Activated T-helper 17 cell treated with anti-CD3 and anti-CD28 coated beads, Interleukin-2, amount 50 U/mL, for 72 hours (primary cell): ENCODE data around the gene LOXL3. TPM values are rescaled to one million over a fixed set of nuclear protein-coding genes. Genes with fewer than 3 reads are reported as not detected.

Source experiments
- ATAC-seq: fragments of 150-1000 bp; cut with Tn5 transposase; replicated peaks from 2 replicates; pipeline ENCODE4 v1.10.0; 2021; ENCODE audit warnings: mild to moderate bottlenecking, moderate library complexity
- H3K27ac Mint-ChIP-seq: one replicate; pipeline ENCODE4 v1.8.0; 2022; ENCODE audit warnings: mixed read lengths
- H3K27me3 Mint-ChIP-seq: one replicate; pipeline ENCODE4 v1.8.0; 2022; ENCODE audit warnings: mixed read lengths
- H3K36me3 Mint-ChIP-seq: one replicate; pipeline ENCODE4 v1.8.0; 2022; ENCODE audit warnings: low read depth, mild to moderate bottlenecking, mixed read lengths
- H3K4me1 Mint-ChIP-seq: one replicate; pipeline ENCODE4 v1.8.0; 2022; ENCODE audit warnings: mixed read lengths
- H3K4me3 Mint-ChIP-seq: one replicate; pipeline ENCODE4 v1.8.0; 2022; ENCODE audit warnings: mild to moderate bottlenecking, mixed read lengths
- H3K9me3 Mint-ChIP-seq: one replicate; pipeline ENCODE4 v1.8.0; 2022; ENCODE audit warnings: mixed read lengths
- total RNA-seq, 2 donors: library from RNA; stranded (reverse); gene quantifications; one replicate each; pipeline ENCODE4 v1.2.3, GENCODE V29; 2022

Gene LOXL3
- total RNA-seq, 2 donors from 2014 or later: 2.0 to 4.4 TPM

DNA sequence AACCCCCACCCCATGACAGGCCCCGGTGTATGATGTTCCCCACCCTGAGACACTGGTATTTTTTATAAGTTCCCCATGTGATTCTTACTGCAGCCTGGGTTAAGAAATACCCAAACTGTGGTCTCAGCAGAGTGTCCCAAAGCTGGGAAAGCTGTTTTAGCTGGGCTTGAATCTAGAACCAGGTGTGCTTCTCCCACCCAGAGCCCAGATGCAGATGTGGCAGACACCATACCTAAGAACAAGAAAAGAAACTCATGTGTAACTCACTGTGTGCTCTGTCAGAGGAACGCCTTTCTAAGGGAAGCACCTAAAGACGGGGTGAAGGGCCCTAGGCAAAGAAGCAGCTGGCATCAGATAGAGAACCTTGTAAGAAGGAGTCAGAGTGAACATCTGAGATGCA, 24.7 kb upstream of the LOXL3 start:
- Mint-ChIP-seq H3K4me3 (no peak overlapping the region), H3K27me3 (peaks cover 9% of the 10 kb centered on the region), H3K27ac (no peak overlapping the region), H3K4me1 (peaks cover 20% of the 10 kb centered on the region), H3K9me3 (no peaks in the 10 kb centered on the region), H3K36me3 (no peaks in the 10 kb centered on the region)
- peak; percentile 28 for ATAC-seq

DNA sequence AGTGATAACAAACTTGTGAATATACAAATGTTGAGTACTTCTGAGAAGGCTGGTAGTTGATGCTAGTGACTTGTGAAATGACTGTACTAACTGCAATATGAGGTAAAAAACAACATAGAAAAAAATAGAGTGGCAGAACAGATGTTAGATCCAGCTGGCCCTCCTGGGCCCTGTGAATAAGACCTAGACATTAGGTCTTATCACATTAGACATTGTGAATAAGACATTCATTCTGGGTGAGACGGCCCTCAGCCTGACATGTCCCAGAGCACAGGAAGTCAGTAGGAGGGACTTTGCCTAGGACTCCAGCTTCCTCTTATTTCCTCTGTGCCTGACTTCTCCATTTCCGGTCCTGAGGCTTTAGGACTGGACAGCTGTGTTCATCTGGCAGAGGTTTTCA, 23.7 kb upstream of the LOXL3 start:
- H3K27ac Mint-ChIP-seq: peak overlapping the region; percentile 35
- no peaks in the 10 kb centered on the region for H3K36me3 Mint-ChIP-seq
- peak; percentile 67 for ATAC-seq
- H3K4me1 Mint-ChIP-seq: peaks cover 20% of the 10 kb centered on the region
- peak overlapping the region; percentile 8 for H3K4me3 Mint-ChIP-seq
- peaks cover 9% of the 10 kb centered on the region for H3K27me3 Mint-ChIP-seq
- no peaks in the 10 kb centered on the region for H3K9me3 Mint-ChIP-seq

DNA sequence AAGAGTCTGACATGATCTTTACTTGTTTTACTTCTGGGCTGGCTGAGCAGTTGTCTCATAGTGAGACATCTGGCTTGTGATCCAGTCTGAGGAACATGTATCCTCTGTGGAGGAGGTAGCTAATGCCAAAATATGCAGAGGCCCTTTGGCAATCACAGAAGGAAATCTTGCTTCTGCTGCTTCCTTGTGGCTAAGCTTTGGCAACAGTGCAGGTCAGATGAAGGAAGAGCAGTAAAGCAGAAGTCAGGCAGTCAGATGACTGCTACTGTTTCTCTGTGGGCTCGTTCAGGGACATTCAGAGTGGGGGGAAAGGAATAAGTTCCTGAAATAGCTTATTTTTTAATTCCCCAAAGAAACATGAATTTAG, 23.1 kb upstream of the LOXL3 start:
- H3K27me3 Mint-ChIP-seq: peaks cover 9% of the 10 kb centered on the region
- H3K4me1 Mint-ChIP-seq: peaks cover 20% of the 10 kb centered on the region
- H3K9me3 Mint-ChIP-seq: no peaks in the 10 kb centered on the region
- no peak overlapping the region for H3K27ac Mint-ChIP-seq
- ATAC-seq: no peak
- H3K4me3 Mint-ChIP-seq: no peak overlapping the region
- H3K36me3 Mint-ChIP-seq: no peaks in the 10 kb centered on the region

DNA sequence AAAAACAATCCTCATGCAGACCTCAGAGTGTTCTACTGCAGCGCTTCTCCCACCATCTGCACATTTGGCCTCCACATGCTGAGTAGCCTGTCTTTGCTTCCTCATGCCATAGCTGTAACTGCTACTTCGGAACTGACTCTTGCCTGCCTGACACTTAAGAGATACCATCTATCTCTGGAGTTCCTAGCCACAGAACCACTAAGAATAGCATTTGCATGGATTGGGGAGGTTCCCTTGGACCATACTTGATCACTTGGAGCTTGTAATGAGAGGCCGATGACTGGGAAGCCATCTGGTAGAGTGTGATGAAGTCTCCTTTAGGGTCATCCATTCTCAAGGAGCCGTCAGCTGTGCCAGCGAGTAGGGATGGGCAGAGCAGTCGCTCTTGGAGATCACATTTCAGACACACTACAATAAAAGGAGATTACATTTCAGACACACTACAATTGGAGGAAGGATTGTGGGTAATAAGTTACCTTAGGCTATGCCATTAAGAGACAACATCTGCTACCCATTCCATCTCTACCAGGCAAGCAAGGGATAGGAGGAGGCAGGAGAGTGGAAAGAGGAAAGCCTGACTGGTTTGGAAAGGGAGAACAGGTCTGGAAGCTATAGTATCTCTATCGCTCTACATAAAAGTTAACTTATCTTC, 22.6 kb upstream of the LOXL3 start:
- H3K36me3 Mint-ChIP-seq: no peaks in the 10 kb centered on the region
- no peaks in the 10 kb centered on the region for H3K9me3 Mint-ChIP-seq
- ATAC-seq: no peak
- H3K27ac Mint-ChIP-seq: no peak overlapping the region
- peaks cover 20% of the 10 kb centered on the region for H3K4me1 Mint-ChIP-seq
- H3K4me3 Mint-ChIP-seq: no peak overlapping the region
- peaks cover 7% of the 10 kb centered on the region for H3K27me3 Mint-ChIP-seq

DNA sequence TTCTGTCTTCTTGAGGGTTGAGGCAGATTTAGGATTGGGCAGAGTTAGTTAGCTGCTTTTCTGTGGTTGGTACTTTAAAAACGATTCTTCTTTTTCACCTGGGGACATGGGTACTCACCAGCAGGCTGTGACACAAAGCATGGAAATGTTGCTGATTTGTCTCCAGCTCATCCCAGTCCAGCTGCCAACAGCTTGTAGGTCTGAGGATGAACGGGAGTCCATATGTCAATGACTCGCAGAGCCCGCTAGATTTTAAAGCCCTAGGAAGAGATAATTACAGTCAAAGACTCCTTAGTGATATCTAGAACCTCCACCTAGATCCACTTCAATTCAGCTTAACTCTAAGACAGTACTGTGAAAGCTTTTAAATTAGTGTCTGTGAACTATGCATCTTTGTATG, 21.6 kb upstream of the LOXL3 start:
- Mint-ChIP-seq H3K36me3 (no peaks in the 10 kb centered on the region), H3K9me3 (no peaks in the 10 kb centered on the region), H3K27me3 (peaks cover 6% of the 10 kb centered on the region), H3K4me1 (peaks cover 20% of the 10 kb centered on the region), H3K27ac (no peak overlapping the region), H3K4me3 (no peak overlapping the region)
- ATAC-seq: no peak

DNA sequence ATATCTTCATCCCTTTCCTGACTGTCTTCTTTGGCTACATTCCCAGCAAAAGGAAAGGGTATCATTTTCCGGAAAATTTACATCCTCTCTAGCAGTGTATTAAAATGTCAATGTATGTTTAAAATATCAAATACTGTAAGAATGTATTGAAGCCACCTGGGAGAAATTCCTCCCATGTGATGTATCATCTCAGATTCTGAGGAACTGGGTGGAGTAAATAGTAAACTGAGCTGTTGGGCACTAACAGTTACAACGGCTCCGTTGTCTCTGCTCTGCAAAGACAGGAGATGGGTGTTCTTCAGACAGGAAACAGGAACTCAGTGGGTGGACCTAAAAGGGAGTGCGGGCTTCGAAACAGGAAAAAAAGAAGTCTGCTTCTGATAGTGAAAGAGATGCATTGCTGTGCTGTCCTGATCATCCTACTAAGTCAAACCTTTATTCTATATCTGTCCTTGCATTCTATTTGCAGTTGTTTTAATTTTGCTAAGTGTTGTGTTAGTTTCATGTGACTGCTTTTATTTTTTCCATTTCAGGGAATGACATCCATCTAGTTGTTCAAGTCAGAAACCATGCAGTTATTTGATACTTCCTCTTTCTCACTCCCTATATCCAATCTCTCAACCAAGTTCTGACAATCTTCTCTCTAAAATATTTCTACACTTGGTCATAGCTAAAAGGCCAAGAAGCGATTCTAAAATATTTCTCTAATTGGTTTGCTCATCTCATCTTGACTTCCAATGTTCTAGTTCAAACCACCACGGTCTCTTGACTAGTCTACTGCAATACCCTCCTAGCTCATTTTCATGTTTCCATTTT, 20.2 kb upstream of the LOXL3 start:
- Mint-ChIP-seq H3K4me1 (peaks cover 20% of the 10 kb centered on the region), H3K4me3 (peak overlapping the region; percentile 71), H3K27me3 (peaks cover 3% of the 10 kb centered on the region), H3K27ac (peak overlapping the region; percentile 80), H3K9me3 (no peaks in the 10 kb centered on the region), H3K36me3 (no peaks in the 10 kb centered on the region)
- peak; percentile 63 for ATAC-seq

DNA sequence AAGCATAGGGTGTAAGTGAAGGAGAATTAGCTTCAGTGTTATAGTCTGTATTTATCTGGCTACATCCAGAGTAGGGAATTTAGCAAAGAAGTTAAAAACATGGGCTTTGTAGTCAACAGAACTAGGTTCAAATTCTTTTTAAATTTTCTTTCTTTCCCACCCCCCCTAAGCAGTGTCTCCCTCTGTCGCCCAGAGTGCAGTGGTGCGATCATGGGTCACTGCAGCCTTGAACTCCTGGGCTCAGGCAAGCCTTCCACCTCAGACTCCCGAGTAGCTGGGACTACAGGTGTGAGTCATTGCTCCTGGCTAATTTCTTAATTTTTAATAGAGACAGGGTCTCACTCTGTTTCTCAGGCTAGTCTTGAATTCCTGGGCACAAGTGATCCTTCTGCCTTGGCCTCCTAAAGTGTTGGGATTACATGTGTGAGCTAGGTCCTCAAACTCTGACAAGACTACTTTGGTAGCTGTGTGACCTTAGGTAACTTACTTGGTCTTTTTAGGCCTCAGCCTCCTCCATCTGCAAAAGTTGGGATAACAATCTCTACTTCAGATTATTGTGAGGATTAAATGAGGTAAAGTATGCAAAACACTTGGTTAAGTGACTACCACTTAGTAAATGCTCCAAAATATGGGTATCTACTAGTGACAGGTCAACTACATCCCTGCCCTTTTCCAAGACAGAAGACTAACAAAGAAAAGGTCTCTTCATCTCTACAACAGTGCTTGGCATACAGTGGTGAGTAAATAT, 18.6 kb upstream of the LOXL3 start:
- no peak overlapping the region for H3K27ac Mint-ChIP-seq
- peaks cover 17% of the 10 kb centered on the region for H3K4me1 Mint-ChIP-seq
- no peaks in the 10 kb centered on the region for H3K9me3 Mint-ChIP-seq
- H3K36me3 Mint-ChIP-seq: no peaks in the 10 kb centered on the region
- no peak for ATAC-seq
- peaks cover 10% of the 10 kb centered on the region for H3K27me3 Mint-ChIP-seq
- H3K4me3 Mint-ChIP-seq: no peak overlapping the region

DNA sequence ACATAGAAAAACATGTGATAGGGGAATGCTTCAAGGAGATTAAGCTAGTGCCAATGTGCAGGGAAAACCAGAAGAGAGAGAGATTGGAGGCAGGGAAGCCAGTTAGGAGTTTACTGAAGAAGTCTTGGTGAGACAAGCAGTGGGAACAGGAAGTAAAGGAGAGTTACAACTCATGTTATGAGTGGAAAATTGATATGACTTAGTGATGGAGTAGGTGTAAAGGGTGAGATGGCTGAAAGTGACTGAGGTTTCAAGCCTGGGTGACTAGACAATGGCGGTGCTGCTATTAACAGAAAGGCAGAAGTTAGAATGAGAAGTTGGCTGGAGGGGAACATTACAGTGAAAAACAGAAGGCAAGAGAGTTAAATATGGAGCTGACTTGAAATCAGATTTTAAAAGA, 17.3 kb upstream of the LOXL3 start:
- Mint-ChIP-seq H3K4me1 (peaks cover 22% of the 10 kb centered on the region), H3K9me3 (no peaks in the 10 kb centered on the region), H3K4me3 (no peak overlapping the region), H3K36me3 (no peaks in the 10 kb centered on the region), H3K27ac (no peak overlapping the region), H3K27me3 (peaks cover 7% of the 10 kb centered on the region)
- ATAC-seq: peak; percentile 90

DNA sequence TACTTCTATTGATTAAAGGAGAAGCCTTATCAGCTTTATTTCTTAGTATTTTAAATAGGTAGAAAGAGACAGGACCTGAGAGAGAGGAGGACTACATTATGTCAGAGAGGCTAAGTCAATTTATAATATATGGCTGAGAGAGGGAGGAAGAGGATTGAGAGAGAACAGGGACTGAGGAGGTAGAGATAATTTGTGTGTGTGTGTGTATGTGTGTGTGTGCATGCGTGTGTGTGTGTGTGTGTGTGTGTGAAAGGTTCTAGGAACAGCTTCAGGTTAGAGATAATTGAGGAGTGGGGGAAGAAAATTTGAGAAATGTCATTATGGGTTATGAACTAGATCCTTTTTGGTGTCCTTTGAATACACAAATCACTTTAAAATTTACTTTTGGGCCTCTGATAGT, 15.9 kb upstream of the LOXL3 start:
- no peak overlapping the region for H3K27ac Mint-ChIP-seq
- H3K4me3 Mint-ChIP-seq: no peak overlapping the region
- no peaks in the 10 kb centered on the region for H3K36me3 Mint-ChIP-seq
- H3K27me3 Mint-ChIP-seq: peaks cover 10% of the 10 kb centered on the region
- ATAC-seq: no peak
- no peaks in the 10 kb centered on the region for H3K9me3 Mint-ChIP-seq
- H3K4me1 Mint-ChIP-seq: peaks cover 22% of the 10 kb centered on the region

DNA sequence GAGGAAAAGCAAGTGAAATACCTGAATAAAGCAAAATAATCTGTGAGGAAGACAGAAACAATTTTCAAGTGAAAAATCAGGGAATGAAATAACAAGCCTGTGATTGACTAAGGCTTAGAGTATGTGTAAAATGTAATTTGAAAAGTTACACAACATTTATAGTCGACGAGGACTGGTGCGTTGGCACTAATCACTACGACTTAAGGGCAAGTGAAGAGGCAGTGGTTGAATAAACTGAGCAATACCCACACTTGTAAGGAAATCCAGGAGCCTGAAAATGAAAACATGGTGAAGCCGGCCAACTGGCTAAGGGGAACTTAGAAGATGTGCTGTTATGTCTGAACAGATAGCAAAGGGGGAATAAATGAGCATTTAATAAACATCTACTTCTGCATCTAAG, 14.1 kb upstream of the LOXL3 start:
- peaks cover 15% of the 10 kb centered on the region for H3K27me3 Mint-ChIP-seq
- no peaks in the 10 kb centered on the region for H3K9me3 Mint-ChIP-seq
- H3K36me3 Mint-ChIP-seq: no peaks in the 10 kb centered on the region
- ATAC-seq: no peak
- H3K4me1 Mint-ChIP-seq: peaks cover 10% of the 10 kb centered on the region
- no peak overlapping the region for H3K4me3 Mint-ChIP-seq
- H3K27ac Mint-ChIP-seq: no peak overlapping the region

DNA sequence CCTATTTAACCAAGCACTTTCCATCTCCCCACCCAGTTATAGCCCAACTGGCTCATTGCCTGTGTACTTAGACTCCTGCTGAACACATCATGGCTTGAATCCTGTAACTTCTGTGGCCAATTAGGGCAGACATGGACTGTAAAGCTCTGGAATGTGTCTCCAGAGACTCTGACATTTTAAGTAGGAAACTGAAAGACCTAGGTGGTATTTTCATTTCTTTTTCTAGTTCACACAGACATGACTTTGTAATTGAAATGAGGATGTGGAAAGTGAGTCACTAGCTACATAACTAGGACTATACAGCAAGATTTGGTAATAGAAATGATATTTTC, 13.0 kb upstream of the LOXL3 start:
- peak; percentile 71 for ATAC-seq

DNA sequence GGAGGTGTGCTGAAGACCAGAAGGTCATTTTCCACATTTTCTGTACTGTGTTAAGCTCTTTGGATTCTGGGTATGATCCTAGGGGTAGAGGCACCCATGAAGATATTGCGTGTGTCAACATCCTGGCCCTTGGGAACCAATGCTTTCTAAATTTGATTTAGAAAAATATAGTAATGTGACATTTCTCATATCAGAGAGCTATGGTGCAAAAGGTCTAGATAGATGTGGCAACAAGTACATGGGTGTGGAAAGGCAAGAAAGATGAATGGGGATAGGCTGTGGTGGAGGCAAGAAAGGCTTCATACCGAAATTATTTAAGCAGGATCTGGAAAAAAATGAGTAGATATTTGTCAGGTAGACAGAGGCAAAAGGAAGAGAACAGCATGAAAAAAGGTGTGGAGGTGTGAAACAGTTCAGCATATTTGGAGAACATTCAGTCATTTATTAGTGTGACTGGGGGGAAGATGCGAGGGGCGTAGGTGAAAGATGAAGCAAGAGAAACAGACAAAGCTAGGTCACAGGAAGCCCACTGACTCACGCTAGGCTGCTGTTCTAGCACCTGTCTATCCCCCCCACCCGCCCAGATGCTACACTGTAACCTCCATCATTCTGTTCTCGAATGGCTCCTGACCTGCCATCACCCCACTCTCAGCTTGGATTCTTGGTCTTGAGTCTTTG, 12.5 kb upstream of the LOXL3 start:
- Mint-ChIP-seq H3K4me3 (peak overlapping the region; percentile 55), H3K4me1 (peaks cover 10% of the 10 kb centered on the region)
- peak; percentile 21 for ATAC-seq

More for the DNA sequence above, 13.0 kb upstream of the LOXL3 start:
- Mint-ChIP-seq H3K9me3 (no peaks in the 10 kb centered on the region), H3K4me3 (peak overlapping the region; percentile 55), H3K27me3 (peaks cover 18% of the 10 kb centered on the region), H3K27ac (peak overlapping the region; percentile 42), H3K4me1 (peaks cover 10% of the 10 kb centered on the region), H3K36me3 (no peaks in the 10 kb centered on the region)

DNA sequence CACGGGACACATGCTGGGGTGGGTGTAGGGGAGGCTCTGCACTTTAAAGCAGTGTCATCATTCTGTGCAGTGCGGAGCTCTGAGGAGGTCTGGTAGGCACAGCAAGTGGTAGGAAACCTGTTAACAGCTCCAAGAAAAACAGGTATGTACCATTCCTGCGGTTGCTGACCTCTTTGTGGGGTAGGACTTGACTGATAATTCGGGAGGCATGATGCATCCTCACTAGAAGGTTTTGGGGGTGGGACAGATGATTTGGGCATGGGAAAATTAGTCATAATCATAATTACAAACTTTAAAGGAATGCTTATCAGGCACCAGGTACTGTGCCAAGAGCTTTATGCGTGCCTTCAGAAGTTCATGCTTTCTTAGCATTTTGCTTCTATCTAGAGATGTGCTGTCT, 10.5 kb upstream of the LOXL3 start:
- Mint-ChIP-seq H3K4me1 (peaks cover 16% of the 10 kb centered on the region), H3K4me3 (no peak overlapping the region), H3K27me3 (peaks cover 25% of the 10 kb centered on the region), H3K27ac (no peak overlapping the region), H3K9me3 (no peaks in the 10 kb centered on the region), H3K36me3 (no peaks in the 10 kb centered on the region)
- ATAC-seq: no peak

More for the DNA sequence above, 12.5 kb upstream of the LOXL3 start:
- H3K9me3 Mint-ChIP-seq: no peaks in the 10 kb centered on the region
- peak overlapping the region; percentile 42 for H3K27ac Mint-ChIP-seq
- H3K36me3 Mint-ChIP-seq: no peaks in the 10 kb centered on the region
- peaks cover 20% of the 10 kb centered on the region for H3K27me3 Mint-ChIP-seq

DNA sequence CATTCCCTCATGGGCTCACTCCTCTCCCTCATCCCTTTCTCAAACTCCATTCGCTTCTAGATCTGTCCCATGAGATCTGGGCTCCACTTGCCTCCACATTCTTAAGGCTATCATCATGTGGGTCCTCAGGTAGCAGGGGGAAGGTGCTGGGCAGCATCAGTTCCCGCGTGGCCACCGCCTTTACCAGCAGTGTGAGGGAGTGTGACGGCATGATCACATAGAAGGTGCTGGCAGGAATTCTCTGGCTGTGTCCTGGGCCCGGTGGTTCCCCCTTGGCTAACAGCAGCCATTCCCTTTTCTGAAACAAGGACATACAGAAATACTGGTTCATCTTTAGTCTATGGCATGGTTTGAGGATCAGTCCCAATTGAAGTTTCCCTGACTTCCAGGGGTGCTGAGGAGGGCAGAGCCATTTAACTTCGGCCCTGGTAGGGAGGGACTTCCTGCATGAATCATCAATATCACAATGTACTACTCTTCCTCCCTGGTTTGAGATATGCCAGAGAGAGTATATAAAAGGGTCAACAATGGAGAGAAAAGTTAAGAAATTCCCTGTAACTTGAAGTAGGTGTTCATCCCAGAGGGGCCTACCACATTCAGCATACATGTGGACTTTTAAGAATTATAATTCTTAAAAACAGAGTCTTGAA, 8.5 kb upstream of the LOXL3 start:
- Mint-ChIP-seq H3K4me3 (no peak overlapping the region), H3K4me1 (peaks cover 16% of the 10 kb centered on the region), H3K9me3 (no peaks in the 10 kb centered on the region), H3K27me3 (peaks cover 18% of the 10 kb centered on the region), H3K36me3 (peaks cover 3% of the 10 kb centered on the region), H3K27ac (no peak overlapping the region)
- no peak for ATAC-seq
